ENCODE data around the gene GABARAPL2.
"Not testable (repeated sequence)": the region's sequence is repeated elsewhere in the genome, so short reads cannot be mapped to it uniquely, and the experiment has no call there.

The GABARAPL2 gene

GRCh38 chr16:75532142-75532765, 33.9 kb upstream of the GABARAPL2 start:
- TF ChIP-seq CTCF (conservative IDR thresholded peaks at IDR 0.05; ENCODE audit: low read length): no peak
- no peak for DNase-seq (ENCODE audit: low read depth)

GRCh38 chr16:75532791-75533190, 33.4 kb upstream of the GABARAPL2 start:
- no peak overlapping the region for H3K4me3 ChIP-seq (ENCODE audit: low read length)
- DNase-seq (ENCODE audit: low read depth): no peak
- no peak for TF ChIP-seq CTCF (conservative IDR thresholded peaks at IDR 0.05; ENCODE audit: low read length)

More at GRCh38 chr16:75532142-75532765, 33.9 kb upstream of the GABARAPL2 start:
- H3K4me3 ChIP-seq (ENCODE audit: low read length): no peak overlapping the region

- no peak for TF ChIP-seq CTCF (conservative IDR thresholded peaks at IDR 0.05; ENCODE audit: low read length)
- no peak overlapping the region for H3K4me3 ChIP-seq (ENCODE audit: low read length)
- no peak for DNase-seq (ENCODE audit: low read depth)
These were observed 31.5 kb upstream of the GABARAPL2 start for GRCh38 chr16:75534560-75535205.

GRCh38 chr16:75535211-75535843, 30.9 kb upstream of the GABARAPL2 start:
- TF ChIP-seq CTCF (conservative IDR thresholded peaks at IDR 0.05; ENCODE audit: low read length): no peak
- no peak overlapping the region for H3K4me3 ChIP-seq (ENCODE audit: low read length)
- no peak for DNase-seq (ENCODE audit: low read depth)

GRCh38 chr16:75535901-75536300, 30.3 kb upstream of the GABARAPL2 start, which contains the start of gene CHST5:
CHST5 (minus strand) TSS chr16:75536108; CDS start chr16:75530384, 5,724 bp downstream.
- no peak for TF ChIP-seq CTCF (conservative IDR thresholded peaks at IDR 0.05; ENCODE audit: low read length)
- DNase-seq (ENCODE audit: low read depth): no peak
- no peak within 1 kb of the TSS for H3K4me3 ChIP-seq (ENCODE audit: low read length)

- TF ChIP-seq CTCF (conservative IDR thresholded peaks at IDR 0.05; ENCODE audit: low read length): no peak
- no peak for DNase-seq (ENCODE audit: low read depth)
- H3K4me3 ChIP-seq (ENCODE audit: low read length): no peak overlapping the region
These were observed 28.4 kb upstream of the GABARAPL2 start for GRCh38 chr16:75537776-75538175.

- H3K4me3 ChIP-seq (ENCODE audit: low read length); DNase-seq (ENCODE audit: low read depth): not testable (repeated sequence)
These were observed 27.2 kb upstream of the GABARAPL2 start for GRCh38 chr16:75538882-75539565.

All from AG10803 (cell line).